GM13977 (cell line): ENCODE measurements around the gene SLC9A5.

Source experiments
- DNase-seq: peaks from one replicate; pipeline ENCODE4 v3.0.0; 2012; ENCODE audit warnings: low spot score
- CTCF ChIP-seq: IDR thresholded peaks from 2 replicates; pipeline ENCODE4 v1.5.1; 2012; ENCODE audit warnings: mild to moderate bottlenecking, control low read depth; ENCODE audit not compliant: insufficient read depth; ENCODE audit errors: extremely low read depth, missing control alignments
- in situ Hi-C: fragments of 300-500 bp; cut with MboI; formaldehyde crosslinking; loops from one replicate; pipeline ENCODE4 v1.12.0; 2022; ENCODE audit warnings: low sequenced_read_pairs, low pct_unique_long_range_greater_than_20kb, mixed read lengths, inconsistent platforms; ENCODE audit not compliant: unreplicated experiment

Gene SLC9A5

GRCh38 chr16:67235816-67236562, 12.8 kb upstream of the SLC9A5 start:
- no peak for DNase-seq

GRCh38 chr16:67236563-67237395, 12.0 kb upstream of the SLC9A5 start:
- peak; percentile 78 for DNase-seq
- in situ Hi-C loops: no loop called here

More at GRCh38 chr16:67235816-67236562, 12.8 kb upstream of the SLC9A5 start:
- in situ Hi-C loops: no loop called here
- TF ChIP-seq CTCF: no peak

GRCh38 chr16:67237396-67238277, 11.1 kb upstream of the SLC9A5 start:
- DNase-seq: no peak
- in situ Hi-C loops: no loop called here
- no peak for TF ChIP-seq CTCF

More at GRCh38 chr16:67236563-67237395, 12.0 kb upstream of the SLC9A5 start:
- TF ChIP-seq CTCF: no peak

- DNase-seq: no peak
- TF ChIP-seq CTCF: no peak
Measured at GRCh38 chr16:67238278-67238575, 10.6 kb upstream of the SLC9A5 start.

GRCh38 chr16:67238806-67239470, 9.8 kb upstream of the SLC9A5 start:
- no peak for TF ChIP-seq CTCF
- no peak for DNase-seq
- in situ Hi-C loops: no loop called here

More at GRCh38 chr16:67238278-67238575, 10.6 kb upstream of the SLC9A5 start:
- in situ Hi-C loops: no loop called here

GRCh38 chr16:67240506-67240905, 8.3 kb upstream of the SLC9A5 start:
- no peak for TF ChIP-seq CTCF
- no peak for DNase-seq
- in situ Hi-C loops: no loop called here
